ENCODE results near the gene APOE. TPM values are rescaled to one million over a fixed set of nuclear protein-coding genes. Genes with fewer than 3 reads are reported as not detected.
"Not testable (repeated sequence)": the region's sequence is repeated elsewhere in the genome, so short reads cannot be mapped to it uniquely, and the experiment has no call there.

APOE gene
- total RNA-seq, 1 donor from 2014 or later, result 13.1 TPM

DNA sequence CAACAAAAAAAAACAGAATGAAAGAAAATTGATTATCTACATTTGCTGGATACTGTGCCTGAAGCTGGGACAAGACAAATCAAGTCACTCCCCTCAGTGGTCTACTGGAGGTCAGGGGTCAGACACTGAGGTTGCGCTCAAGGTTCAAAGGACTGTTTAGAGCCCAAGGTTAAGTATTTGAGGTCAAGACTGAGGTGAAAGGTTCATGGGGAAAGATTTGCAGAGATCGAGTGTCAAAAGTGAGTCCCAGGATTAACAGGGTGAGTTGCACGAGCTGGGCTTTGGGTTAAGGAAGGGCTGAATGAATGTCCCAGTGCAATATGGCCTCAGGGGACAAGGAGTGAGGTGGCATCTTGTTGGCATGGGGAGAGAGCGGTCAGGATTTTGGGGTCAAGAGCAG, 17.9 kb upstream of the APOE start:
- TF ChIP-seq, protein P1, sequence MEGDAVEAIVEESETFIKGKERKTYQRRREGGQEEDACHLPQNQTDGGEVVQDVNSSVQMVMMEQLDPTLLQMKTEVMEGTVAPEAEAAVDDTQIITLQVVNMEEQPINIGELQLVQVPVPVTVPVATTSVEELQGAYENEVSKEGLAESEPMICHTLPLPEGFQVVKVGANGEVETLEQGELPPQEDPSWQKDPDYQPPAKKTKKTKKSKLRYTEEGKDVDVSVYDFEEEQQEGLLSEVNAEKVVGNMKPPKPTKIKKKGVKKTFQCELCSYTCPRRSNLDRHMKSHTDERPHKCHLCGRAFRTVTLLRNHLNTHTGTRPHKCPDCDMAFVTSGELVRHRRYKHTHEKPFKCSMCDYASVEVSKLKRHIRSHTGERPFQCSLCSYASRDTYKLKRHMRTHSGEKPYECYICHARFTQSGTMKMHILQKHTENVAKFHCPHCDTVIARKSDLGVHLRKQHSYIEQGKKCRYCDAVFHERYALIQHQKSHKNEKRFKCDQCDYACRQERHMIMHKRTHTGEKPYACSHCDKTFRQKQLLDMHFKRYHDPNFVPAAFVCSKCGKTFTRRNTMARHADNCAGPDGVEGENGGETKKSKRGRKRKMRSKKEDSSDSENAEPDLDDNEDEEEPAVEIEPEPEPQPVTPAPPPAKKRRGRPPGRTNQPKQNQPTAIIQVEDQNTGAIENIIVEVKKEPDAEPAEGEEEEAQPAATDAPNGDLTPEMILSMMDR (conservative IDR thresholded peaks at IDR 0.05), result no peak

DNA sequence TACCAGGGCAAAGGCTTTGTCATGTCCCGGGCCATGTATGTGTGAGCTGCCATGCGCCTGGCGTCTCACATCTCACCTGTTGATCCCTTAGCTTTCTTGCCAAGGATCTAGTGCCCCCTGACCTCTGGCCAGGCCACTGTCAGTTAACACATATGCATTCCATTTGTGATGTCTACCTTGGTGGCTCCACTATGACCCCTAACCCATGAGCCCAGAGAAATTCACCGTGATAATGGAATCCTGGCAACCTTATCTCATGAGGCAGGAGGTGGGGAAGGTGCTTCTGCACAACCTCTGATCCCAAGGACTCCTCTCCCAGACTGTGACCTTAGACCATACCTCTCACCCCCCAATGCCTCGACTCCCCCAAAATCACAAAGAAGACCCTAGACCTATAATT, 17.3 kb upstream of the APOE start:
- not testable (repeated sequence) for H3K9me3 Mint-ChIP-seq; H3K27ac Mint-ChIP-seq (ENCODE audit: unreplicated experiment); DNase-seq (ENCODE audit: low read depth, low spot score); H3K27me3 Mint-ChIP-seq (ENCODE audit: low read depth)
- peaks cover 33% of the 10 kb centered on the region for H3K4me1 Mint-ChIP-seq
- peak overlapping the region; percentile 36 for H3K4me3 Mint-ChIP-seq
- H3K36me3 Mint-ChIP-seq (ENCODE audit: low read depth), result peaks cover 19% of the 10 kb centered on the region

More for the DNA sequence above, 17.9 kb upstream of the APOE start:
- peaks cover 3% of the 10 kb centered on the region for H3K9me3 Mint-ChIP-seq
- peak overlapping the region; percentile 28 for H3K27ac Mint-ChIP-seq (ENCODE audit: unreplicated experiment)
- H3K36me3 Mint-ChIP-seq (ENCODE audit: low read depth), result peaks cover 17% of the 10 kb centered on the region
- peaks cover 2% of the 10 kb centered on the region for H3K27me3 Mint-ChIP-seq (ENCODE audit: low read depth)
- H3K4me1 Mint-ChIP-seq, result peaks cover 27% of the 10 kb centered on the region
- no peak for DNase-seq (ENCODE audit: low read depth, low spot score)
- no peak overlapping the region for H3K4me3 Mint-ChIP-seq

DNA sequence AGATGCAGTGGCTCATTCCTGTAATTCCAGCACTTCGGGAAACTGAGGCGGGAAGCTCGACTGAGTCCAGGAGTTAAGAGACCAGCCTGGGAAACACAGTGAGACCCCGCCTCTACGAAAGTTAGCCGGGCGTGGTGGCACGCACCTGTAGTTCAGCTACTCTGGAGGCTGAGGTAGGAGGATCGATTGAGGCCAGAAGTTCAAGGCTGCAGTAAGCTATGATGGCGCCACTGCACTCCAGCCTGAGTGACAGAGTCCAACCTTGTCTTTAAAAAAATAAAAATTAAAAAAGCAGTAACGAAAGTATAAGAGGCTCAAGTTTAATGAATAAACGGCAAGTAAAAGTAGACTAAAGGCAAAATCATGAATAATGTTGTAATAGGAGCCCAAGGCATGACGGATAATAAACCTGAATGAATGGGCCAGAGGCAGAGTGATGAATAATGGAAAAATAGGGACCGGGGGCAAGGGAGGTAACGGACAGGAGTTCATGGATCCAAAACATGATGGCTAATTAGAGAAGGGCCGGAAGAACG, 15.7 kb upstream of the APOE start:
- peaks cover 3% of the 10 kb centered on the region for H3K9me3 Mint-ChIP-seq
- no peak for DNase-seq (ENCODE audit: low read depth, low spot score)

DNA sequence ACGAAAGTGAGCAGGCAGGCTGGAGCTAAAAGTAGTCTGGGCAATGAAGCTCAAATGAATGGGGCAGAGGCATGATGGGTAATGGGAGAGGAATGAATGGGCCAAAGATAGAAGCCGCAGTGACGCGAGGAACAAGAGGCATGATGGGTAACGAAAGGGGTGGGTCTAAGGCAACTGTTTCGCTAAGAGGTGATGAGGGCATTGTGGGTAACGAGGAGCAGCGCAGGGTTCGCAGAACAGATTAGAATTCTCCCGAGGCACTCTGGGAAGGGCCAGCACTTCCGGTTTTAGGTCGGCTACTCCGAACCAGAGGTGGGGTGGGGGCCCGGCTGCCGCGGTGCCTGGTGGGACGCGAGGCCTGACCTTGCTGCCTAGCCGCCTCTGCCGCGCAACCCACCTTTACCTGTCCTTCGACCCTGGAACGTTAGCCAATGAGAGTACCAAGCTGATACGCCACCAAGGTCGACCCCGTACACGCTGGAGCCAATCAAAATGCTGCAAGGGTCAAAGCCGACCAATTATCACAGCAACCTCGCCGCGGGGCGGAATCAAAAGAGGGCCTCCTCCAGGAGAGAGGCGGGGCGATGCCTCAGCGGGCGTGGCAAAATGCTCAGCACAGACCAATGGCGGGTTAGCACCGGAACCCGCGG, 15.1 kb upstream of the APOE start:
- peak; percentile 100 for DNase-seq (ENCODE audit: low read depth, low spot score)
- Mint-ChIP-seq H3K9me3 (peaks cover 3% of the 10 kb centered on the region), H3K36me3 (ENCODE audit: low read depth) (peaks cover 21% of the 10 kb centered on the region), H3K27me3 (ENCODE audit: low read depth) (peaks cover 2% of the 10 kb centered on the region), H3K4me1 (peaks cover 33% of the 10 kb centered on the region), H3K27ac (ENCODE audit: unreplicated experiment) (peak overlapping the region; percentile 95), H3K4me3 (peak overlapping the region; percentile 86)
- TF ChIP-seq, protein P1 (conservative IDR thresholded peaks at IDR 0.05), result no peak

More for the DNA sequence above, 15.7 kb upstream of the APOE start:
- Mint-ChIP-seq H3K27ac (ENCODE audit: unreplicated experiment) (peak overlapping the region; percentile 95), H3K4me3 (peak overlapping the region; percentile 86), H3K36me3 (ENCODE audit: low read depth) (peaks cover 19% of the 10 kb centered on the region), H3K4me1 (peaks cover 33% of the 10 kb centered on the region), H3K27me3 (ENCODE audit: low read depth) (peaks cover 2% of the 10 kb centered on the region)
- TF ChIP-seq, protein P1 (conservative IDR thresholded peaks at IDR 0.05), result no peak

DNA sequence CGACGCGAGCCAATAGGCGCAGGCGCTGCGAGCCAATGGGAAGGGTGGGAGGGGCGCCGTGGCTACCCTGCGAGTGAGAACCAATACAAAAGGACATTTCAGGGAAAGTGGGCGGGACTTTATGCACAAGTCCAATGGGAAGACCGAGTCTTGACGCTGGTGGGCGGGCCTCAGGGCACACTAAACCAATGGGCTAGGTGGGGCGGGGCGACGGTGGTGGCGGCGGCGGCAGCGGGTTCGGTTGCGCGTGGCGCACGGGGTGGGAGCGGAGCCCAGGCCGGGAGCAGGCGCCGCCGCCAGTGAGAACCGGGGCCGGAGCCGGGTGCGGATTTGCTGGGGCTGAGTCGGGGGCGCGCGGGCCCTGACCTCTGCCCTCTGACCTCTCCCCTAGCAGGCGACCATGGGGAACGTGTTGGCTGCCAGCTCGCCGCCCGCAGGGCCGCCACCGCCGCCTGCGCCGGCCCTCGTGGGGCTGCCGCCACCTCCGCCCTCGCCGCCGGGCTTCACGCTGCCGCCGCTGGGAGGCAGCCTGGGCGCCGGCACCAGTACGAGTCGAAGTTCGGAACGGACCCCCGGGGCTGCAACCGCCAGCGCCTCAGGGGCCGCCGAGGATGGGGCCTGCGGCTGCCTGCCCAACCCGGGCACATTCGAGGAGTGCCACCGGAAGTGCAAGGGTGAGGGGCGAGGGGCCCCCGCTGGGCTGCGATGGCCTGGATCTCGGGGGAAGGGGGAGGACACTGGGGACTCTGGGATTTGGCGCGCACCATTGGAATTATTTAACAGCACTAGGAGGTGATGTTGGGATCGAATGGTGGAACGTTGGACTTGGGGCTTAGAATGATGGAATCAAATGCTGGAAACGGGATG, 14.3 kb upstream of the APOE start, which contains the start of gene TOMM40:
Gene TOMM40 (plus strand): TSS at position 239 of the 867 bp plus-strand sequence. CDS start 162 bp downstream, at position 401.
- Mint-ChIP-seq H3K27me3 (ENCODE audit: low read depth) (peaks cover 2% of the 10 kb centered on the region), H3K4me1 (peaks cover 33% of the 10 kb centered on the region), H3K36me3 (ENCODE audit: low read depth) (peaks cover 24% of the 10 kb centered on the region), H3K27ac (ENCODE audit: unreplicated experiment) (peak within 1 kb of the TSS; percentile 95), H3K4me3 (peak within 1 kb of the TSS; percentile 92), H3K9me3 (peaks cover 3% of the 10 kb centered on the region)
- peak; percentile 98 for DNase-seq (ENCODE audit: low read depth, low spot score)
- TF ChIP-seq, protein P1 (conservative IDR thresholded peaks at IDR 0.05), result no peak
